GM18517 (cell line): ENCODE results near the gene ARHGEF28.

Source experiments
- ATAC-seq: cut with Tn5 transposase; IDR thresholded peaks from one replicate; pipeline ENCODE4 v1.9.1; 2021; ENCODE audit warnings: mild to moderate bottlenecking, moderate library complexity; ENCODE audit not compliant: unreplicated experiment

ARHGEF28 gene

GRCh38 chr5:73692166-73692640 is 66.2 kb downstream of the ARHGEF28 start:
- peak; percentile 41 for ATAC-seq

- no peak for ATAC-seq
These were observed 67.0 kb downstream of the ARHGEF28 start for GRCh38 chr5:73692981-73693380.

DNA sequence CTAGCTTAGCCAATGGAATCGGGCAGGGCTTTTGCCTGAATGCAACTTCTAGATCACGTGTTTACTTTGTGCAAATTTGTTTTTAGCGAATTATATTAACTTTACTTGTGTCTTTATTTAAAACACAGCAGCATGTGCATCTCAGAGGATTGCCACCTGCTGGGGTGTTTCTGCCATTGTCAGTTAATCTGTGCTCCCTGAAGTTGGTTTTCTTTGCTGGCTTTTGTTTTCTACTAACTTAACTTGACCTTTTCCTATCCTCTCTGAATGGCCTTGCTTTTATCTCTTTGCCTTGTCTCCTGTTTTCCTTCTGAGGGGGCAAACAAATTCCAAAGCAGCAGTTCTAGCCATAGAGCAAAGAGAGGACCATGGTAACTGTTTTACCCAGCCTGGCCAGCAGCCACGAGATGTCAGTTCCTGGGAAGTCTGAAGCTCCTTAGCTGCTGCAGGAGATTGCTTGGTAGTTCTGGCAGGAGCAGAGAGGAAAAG is 67.6 kb downstream of the ARHGEF28 start:
- peak; percentile 15 for ATAC-seq

DNA sequence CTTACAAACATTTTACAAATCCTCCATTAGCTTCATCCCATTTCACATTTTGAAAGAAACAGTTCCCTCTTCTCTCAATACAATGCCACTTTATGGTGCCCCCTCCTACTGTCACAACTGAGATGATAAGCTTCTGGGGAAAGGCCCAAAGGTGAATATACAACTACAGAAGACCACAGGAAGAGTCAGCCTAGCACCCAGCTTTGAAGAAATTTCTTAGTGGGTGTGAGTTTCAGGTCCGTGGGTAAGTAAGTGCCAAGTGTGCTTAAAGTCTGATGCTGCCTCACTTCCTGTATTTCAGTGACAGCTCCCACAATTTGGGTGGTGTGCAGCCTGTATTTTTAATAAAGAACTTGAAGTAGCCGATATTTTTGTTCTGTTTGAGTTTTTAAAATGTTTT is 68.1 kb downstream of the ARHGEF28 start:
- ATAC-seq, result peak; percentile 80

- no peak for ATAC-seq
These were observed 72.0 kb downstream of the ARHGEF28 start for GRCh38 chr5:73698011-73698410.

DNA sequence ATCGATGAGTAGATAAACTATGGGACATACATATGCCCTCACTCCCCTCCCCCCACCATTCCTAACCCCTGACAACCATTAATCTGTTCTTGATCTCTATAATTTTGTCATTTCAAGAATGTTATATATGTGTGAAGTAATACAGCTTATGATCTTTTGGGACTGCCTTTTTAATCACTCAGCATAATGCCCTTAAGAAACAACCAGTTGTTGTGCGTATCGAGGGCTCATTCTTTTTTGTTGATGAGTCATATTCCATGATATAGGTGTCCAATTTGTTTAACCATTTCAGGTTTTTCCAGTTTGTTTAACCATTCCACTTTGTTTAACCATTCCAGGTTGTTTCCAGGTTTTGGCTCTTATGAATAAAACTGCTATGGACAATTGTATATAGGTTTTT is 75.6 kb downstream of the ARHGEF28 start:
- ATAC-seq, result no peak

- ATAC-seq, result no peak
These were observed 76.5 kb downstream of the ARHGEF28 start for GRCh38 chr5:73702534-73702933.

GRCh38 chr5:73702951-73703350 is 77.0 kb downstream of the ARHGEF28 start:
- ATAC-seq, result no peak

GRCh38 chr5:73705364-73705763 is 79.4 kb downstream of the ARHGEF28 start:
- ATAC-seq, result no peak

DNA sequence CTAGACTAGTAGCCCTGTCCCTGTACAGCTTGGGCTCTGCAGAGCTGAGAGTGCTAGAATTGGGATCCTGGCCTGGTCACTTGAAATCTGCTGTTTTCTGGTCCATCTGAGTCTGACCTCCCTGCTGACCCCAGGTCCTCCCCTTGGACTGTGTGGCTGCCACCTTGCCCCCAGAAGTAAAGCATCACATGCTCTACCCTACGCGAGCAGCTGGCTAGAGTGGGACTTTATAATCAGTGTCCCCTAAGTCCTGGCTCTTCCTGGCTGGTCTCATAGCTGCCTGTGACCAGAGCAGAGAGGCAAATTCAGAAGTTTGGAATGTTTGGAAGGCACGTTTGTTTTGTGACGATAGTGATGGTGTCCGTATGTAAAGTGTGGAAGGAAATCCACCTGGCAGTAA is 81.0 kb downstream of the ARHGEF28 start:
- ATAC-seq, result no peak

- ATAC-seq, result no peak
These were observed 83.6 kb downstream of the ARHGEF28 start for GRCh38 chr5:73709536-73710129.

DNA sequence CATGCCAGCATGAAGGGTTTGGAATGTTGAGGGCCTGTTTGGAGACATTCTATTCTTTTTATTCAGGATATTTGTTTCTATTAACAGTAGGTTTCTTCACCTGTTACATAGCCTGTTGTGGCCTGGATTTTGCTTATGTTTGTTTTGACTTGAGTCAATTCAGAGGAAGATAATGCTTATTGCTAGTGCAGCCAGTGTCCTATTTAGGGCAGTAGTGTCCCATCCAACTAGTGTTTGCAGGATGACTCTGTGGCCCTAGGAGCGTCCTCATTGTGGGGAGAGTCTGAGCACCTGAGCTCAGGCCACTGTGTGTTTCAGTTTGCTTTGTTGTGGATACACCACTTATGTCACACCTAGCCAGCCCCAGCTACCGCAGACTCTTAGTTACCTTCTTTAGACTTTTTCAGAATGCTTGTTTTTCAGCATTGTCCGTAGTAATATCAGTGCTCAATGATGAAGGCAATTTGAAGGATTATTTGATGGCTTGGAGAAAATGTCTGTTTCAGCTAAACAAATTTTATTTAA is 90.3 kb downstream of the ARHGEF28 start:
- ATAC-seq, result no peak

DNA sequence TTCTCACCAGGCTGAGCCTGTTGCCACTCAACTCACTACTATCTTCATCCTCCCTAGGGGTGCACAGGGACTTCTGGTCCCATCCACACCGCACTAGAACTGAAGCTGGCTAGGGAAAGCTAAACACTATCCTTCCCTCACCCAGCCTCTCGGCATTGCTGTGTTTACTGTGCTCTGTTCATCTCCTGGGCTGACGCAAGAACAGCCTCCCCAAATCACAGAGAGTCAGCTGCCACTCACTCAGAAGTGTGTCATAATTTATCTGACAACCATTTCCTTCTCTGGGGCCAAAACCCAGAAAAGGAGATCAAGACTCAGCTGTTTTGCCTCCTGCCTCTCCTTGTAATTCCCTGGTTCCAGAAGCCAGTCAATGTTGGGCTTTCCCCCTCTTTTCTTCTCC is 92.8 kb downstream of the ARHGEF28 start:
- no peak for ATAC-seq

DNA sequence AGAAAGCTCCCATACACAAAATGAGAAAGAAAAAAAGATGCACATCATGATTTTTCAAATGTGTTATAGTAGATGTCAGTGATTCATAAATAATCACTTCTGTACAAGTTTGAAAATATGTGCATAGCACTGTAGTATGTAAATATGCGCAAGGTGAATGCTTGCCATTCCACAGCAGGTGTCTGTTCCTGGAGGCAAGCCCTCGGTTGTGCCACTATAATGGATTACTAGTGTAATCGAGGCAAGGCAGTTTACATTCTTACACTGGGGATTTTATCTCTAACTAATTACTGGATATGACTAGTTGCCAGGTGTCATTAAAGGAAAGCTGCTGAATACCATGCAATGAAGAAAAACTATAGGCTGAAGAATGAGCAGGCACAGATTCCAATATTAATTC is 93.6 kb downstream of the ARHGEF28 start:
- ATAC-seq, result no peak

DNA sequence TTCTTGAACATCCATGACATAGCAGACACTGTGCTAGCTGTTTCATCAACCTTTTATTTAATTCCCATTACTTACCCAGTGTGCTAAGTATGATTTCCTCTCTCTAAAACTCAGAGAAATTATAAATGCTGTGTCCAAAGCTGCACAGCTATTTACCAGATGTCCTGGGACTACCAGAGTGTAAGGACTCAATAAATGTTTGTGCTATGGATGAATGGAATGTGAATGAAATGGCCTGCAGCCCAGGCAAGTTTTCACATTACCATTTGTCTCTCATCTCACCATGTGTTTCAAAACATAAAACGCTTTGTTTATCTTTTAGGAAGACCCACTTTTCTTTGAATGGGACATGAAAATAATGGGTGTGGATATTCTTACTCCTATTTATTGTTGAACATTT is 96.2 kb downstream of the ARHGEF28 start:
- no peak for ATAC-seq

DNA sequence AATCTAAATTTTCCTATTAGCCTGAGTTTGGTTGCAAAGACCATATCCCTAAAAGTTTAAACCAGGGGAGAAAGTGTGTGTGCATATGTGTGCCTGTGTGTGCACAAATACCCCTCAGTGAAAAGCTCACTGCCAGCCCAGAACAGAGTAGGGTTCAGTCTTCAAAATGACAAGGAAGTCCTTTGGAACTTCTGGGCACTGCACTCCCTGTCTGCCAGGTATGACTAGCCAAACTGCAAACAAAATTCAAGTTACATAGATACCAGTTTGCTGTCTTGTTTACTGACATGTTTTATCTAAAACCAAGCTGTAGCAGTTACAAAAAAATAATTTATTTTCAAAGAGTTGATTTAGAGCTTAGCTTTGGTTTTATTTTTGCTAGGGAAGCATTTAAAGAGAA is 100.1 kb downstream of the ARHGEF28 start:
- no peak for ATAC-seq

DNA sequence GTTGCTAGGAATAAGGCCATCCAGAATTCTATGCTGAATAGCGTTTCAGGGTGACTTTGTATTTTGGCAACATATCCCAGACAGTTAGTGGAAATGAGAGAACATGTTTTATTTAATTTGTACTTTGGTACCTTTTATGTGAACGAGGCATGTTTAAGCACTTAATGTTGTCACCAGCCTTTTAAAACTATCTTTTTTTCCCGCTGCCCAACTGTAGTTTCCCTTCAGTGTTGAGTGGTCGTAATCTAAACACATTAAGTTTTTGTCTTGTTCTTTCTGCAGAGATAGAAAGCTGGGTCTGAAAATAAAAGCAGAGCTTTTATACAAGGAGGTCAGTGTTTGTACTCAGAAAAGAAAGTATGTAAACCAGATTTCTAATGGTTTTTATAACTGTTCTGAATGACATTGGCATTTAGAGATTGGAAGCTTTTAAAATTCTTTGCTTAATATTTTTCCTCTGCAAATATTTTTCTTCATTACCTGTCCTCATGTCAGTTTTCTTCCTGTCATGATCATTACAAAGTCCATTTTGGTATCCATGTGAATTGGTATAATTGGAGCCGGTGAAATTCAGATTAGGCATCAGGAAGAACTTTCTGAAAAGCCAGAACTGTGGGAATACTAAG is 100.7 kb downstream of the ARHGEF28 start:
- ATAC-seq, result no peak

- no peak for ATAC-seq
These were observed 101.5 kb downstream of the ARHGEF28 start for GRCh38 chr5:73727470-73727869.

DNA sequence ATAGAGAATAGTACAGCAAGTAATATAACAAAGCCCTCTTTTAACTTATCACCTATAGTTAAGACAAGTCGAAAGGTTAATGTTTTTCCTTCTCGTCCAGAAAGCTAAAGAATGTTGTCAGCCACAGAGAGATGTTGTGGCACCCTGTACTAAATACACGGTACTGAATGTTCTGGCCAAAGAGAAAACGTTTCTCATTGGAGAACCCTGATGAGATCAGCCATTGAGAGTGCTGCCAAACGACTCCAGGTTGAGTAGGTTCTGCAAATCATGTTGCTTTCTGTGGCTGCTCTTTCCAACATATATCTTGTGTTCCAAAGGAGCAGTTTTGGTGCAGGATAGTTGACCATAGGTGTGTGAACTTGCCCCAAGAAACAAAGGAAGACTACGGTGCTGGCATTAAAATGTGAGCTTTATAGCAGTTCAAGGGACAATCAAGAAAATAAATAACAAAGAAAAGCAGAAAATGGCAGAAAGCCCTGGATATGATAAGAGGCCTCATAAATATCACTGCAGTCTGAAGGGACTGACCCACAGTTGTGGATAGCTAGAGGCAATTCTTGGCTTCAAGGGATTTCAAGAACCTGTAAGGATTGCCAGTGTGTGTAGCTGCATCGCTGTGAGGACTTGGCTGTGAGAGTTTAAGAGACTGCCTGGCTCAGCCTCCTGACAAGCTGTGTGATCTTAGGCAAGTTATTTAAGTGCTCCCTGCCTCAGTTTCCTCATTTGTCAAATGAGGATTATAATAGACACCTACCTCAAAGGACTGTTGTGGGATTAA is 102.7 kb downstream of the ARHGEF28 start:
- no peak for ATAC-seq

GRCh38 chr5:73729329-73729728 is 103.3 kb downstream of the ARHGEF28 start:
- ATAC-seq, result no peak

DNA sequence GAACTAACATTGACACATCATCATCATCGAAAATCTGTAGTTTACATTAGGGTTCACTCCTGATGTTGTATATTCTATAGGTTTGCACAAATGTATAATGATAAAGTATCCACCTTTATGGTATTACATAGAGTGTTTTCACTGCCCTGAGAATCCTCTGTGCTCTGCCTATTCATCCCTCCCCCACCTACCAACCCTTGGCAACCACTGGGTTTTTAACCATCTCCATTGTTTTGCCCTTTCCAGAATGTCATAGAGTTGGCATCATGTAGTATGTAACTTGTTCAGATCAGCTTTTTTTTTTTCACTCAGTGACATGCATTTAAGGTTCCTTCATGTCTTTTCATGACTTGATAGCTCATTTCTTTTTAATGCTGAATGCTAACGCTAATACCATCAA is 106.0 kb downstream of the ARHGEF28 start:
- ATAC-seq, result no peak

GRCh38 chr5:73733219-73733618 is 107.2 kb downstream of the ARHGEF28 start:
- ATAC-seq, result no peak
